Endothelial cell of umbilical vein (primary cell): ENCODE results near the gene C10orf53. TPM values are rescaled to one million over a fixed set of nuclear protein-coding genes. Genes with fewer than 3 reads are reported as not detected.

Source experiments
- BruUV-seq: library from RNA; stranded (reverse); fragments of 400-500 nt; replicated peaks from 2 replicates; lab custom pipeline; 2021; lab: Mats Ljungman, UMichigan
- CTCF ChIA-PET: fragments of 300-600, 350-600 bp; sonication (Branson Sonifier 250); formaldehyde crosslinking; loops from one replicate; lab custom pipeline; 2021; ENCODE audit warnings: antibody characterized with exemption, inconsistent platforms; lab: Charles Lee
- POLR2A ChIA-PET: fragments of 300-600, 350-600 bp; sonication (Branson Sonifier 250); formaldehyde crosslinking; loops from one replicate; lab custom pipeline; 2021; ENCODE audit warnings: antibody characterized with exemption, inconsistent platforms; lab: Charles Lee
- DNase-seq: peaks from one replicate; pipeline ENCODE4 v3.0.0-alpha.2; 2011; ENCODE audit warnings: low read depth, low spot score
- FAIRE-seq: peaks from 2 replicates; lab custom pipeline; 2011; peaks lifted over from hg19 to GRCh38; lab: Jason Lieb, UNC
- H2AFZ ChIP-seq: 2 replicates; pipeline ENCODE4 v1.6.0; 2012; ENCODE audit warnings: low read depth, low read length, control low read depth, inconsistent platforms
- H3K27ac ChIP-seq: 2 replicates; pipeline ENCODE4 v1.5.1; 2011; ENCODE audit warnings: low read depth, mild to moderate bottlenecking, control low read depth, low read length, moderate library complexity; ENCODE audit not compliant: insufficient read depth
- H3K27me3 ChIP-seq, 2 experiments: 2 replicates each; pipeline versions ENCODE4 v1.6.0 to v1.6.1; 2011; ENCODE audit warnings: low read length in 2 of 2, mixed read lengths in 1 of 2; ENCODE audit not compliant: control insufficient read depth in 2 of 2, insufficient read depth in 2 of 2
- H3K36me3 ChIP-seq, 2 experiments: 2 replicates in 1 of 2; 3 replicates in 1 of 2; pipeline ENCODE4 v1.5.1; 2011; ENCODE audit warnings: low read length in 2 of 2, mild to moderate bottlenecking in 1 of 2, moderate library complexity in 1 of 2; ENCODE audit not compliant: control insufficient read depth in 2 of 2, insufficient read depth in 2 of 2; ENCODE audit errors: extremely low read depth in 1 of 2
- H3K4me1 ChIP-seq: 3 replicates; pipeline ENCODE4 v1.5.1; 2011; ENCODE audit warnings: mild to moderate bottlenecking, low read length; ENCODE audit not compliant: control insufficient read depth, insufficient read depth; ENCODE audit errors: extremely low read depth
- H3K4me2 ChIP-seq: 2 replicates; pipeline ENCODE4 v1.6.1; 2011; ENCODE audit warnings: low read length, control low read depth, mixed read lengths; ENCODE audit not compliant: insufficient read depth
- H3K4me3 ChIP-seq, 3 experiments: fragments of 200-600 bp in 1 of 3; sonication (generic), shearing (Covaris generic) in 1 of 3; replicated peaks in 1 of 3; 2 replicates each; pipeline ENCODE4 v1.5.1; 2011 to 2016; ENCODE audit warnings: control low read depth in 3 of 3, low read length in 3 of 3, mild to moderate bottlenecking in 2 of 3, inconsistent platforms in 1 of 3, low read depth in 1 of 3, moderate library complexity in 1 of 3; ENCODE audit not compliant: insufficient read depth in 1 of 3
- H3K79me2 ChIP-seq: 2 replicates; pipeline ENCODE4 v1.6.0; 2012; ENCODE audit warnings: low read length, inconsistent platforms; ENCODE audit not compliant: control insufficient read depth, insufficient read depth
- H3K9ac ChIP-seq: replicated peaks from 2 replicates; pipeline ENCODE3; 2011; ENCODE audit warnings: low read length, control low read depth; ENCODE audit not compliant: insufficient read depth; ENCODE audit errors: extremely low read depth
- H3K9me1 ChIP-seq: replicated peaks from 3 replicates; pipeline ENCODE4 v1.6.0; 2011; ENCODE audit warnings: mild to moderate bottlenecking, low read length; ENCODE audit not compliant: control insufficient read depth, insufficient read depth; ENCODE audit errors: extremely low read depth
- H3K9me3 ChIP-seq: replicated peaks from 2 replicates; pipeline ENCODE4 v1.5.1; 2012; ENCODE audit warnings: low read length, inconsistent platforms; ENCODE audit not compliant: control insufficient read depth, insufficient read depth
- H4K20me1 ChIP-seq: replicated peaks from 2 replicates; pipeline ENCODE3; 2011; ENCODE audit warnings: mild to moderate bottlenecking, low read length; ENCODE audit not compliant: control insufficient read depth, insufficient read depth; ENCODE audit errors: extremely low read depth
- EZH2 ChIP-seq: IDR thresholded peaks from 2 replicates; pipeline ENCODE4 v1.6.1; 2012; ENCODE audit warnings: borderline replicate concordance, low read depth, mild to moderate bottlenecking, moderate library complexity, low read length, inconsistent platforms; ENCODE audit not compliant: severe bottlenecking
- FOS ChIP-seq: IDR thresholded peaks from 2 replicates; pipeline ENCODE4 v1.6.1; 2011; ENCODE audit warnings: mild to moderate bottlenecking, low read length, moderate library complexity, borderline replicate concordance; ENCODE audit not compliant: insufficient read depth
- GATA2 ChIP-seq: IDR thresholded peaks from 2 replicates; pipeline ENCODE4 v1.7.0; 2011; ENCODE audit warnings: low read depth, mild to moderate bottlenecking, moderate library complexity, mixed read lengths, low read length; ENCODE audit not compliant: insufficient read length, insufficient read depth
- JUN ChIP-seq: IDR thresholded peaks from 2 replicates; pipeline ENCODE4 v1.6.1; 2011; ENCODE audit warnings: borderline replicate concordance, low read depth; ENCODE audit not compliant: insufficient read length, insufficient read depth
- MYC ChIP-seq: IDR thresholded peaks from one replicate; pipeline ENCODE4 v1.6.1; 2011; ENCODE audit warnings: mild to moderate bottlenecking, low read depth, low read length
- POLR2A ChIP-seq: IDR thresholded peaks from 2 replicates; pipeline ENCODE4 v1.6.1; 2012; ENCODE audit warnings: low read depth, mild to moderate bottlenecking, control low read depth, low read length
- POLR2AphosphoS5 ChIP-seq: IDR thresholded peaks from 2 replicates; pipeline ENCODE4 v1.6.1; 2012; ENCODE audit warnings: low read depth, mild to moderate bottlenecking, control low read depth, low read length, moderate library complexity; ENCODE audit not compliant: insufficient read depth
- dilution Hi-C: fragments of 300-500 bp; cut with MboI; formaldehyde crosslinking; loops from one replicate; pipeline ENCODE4 v1.15.0; 2019; ENCODE audit warnings: low sequenced_read_pairs; ENCODE audit not compliant: extremely low pct_ligation_motif_present
- intact Hi-C: fragments of 100-400 bp; cut with micrococcal nuclease; formaldehyde crosslinking; loops from one replicate; pipeline ENCODE4 v1.10.0; 2022
- polyA plus RNA-seq, 4 experiments: library from polyadenylated mRNA; depleted of rRNA in 3 of 4; stranded (reverse) in 3 of 4; unstranded in 1 of 4; fragments of >200 nt; gene quantifications; 2 replicates each; pipeline versions ENCODE4 v1.2.1 to v1.2.3, GENCODE V29; 2011 to 2012; ENCODE audit warnings: missing spikeins in 1 of 4
- total RNA-seq: library from RNA; stranded (reverse); gene quantifications from 2 replicates; pipeline ENCODE4 v1.2.3, GENCODE V29; 2021
- TF ChIP-seq, protein P1 (sequence below): IDR thresholded peaks from 2 replicates; pipeline ENCODE4 v1.6.1; 2011; ENCODE audit not compliant: insufficient read depth, insufficient read length
- TF ChIP-seq, protein P2 (sequence below), 2 donors: IDR thresholded peaks; 1 replicate in 1 of 2; 2 replicates in 1 of 2; pipeline ENCODE4 v1.5.1; 2011; ENCODE audit warnings: low read length in 2 of 2, mild to moderate bottlenecking in 2 of 2, moderate library complexity in 2 of 2, control low read depth in 1 of 2, inconsistent platforms in 1 of 2, low read depth in 1 of 2; ENCODE audit not compliant: insufficient read depth in 1 of 2; ENCODE audit errors: extremely low read depth in 1 of 2

Gene C10orf53
- total and polyA plus RNA-seq, 2 donors (not counting 3 experiments of a cell fraction or from before 2014, with no cell fraction given) = not detected

DNA sequence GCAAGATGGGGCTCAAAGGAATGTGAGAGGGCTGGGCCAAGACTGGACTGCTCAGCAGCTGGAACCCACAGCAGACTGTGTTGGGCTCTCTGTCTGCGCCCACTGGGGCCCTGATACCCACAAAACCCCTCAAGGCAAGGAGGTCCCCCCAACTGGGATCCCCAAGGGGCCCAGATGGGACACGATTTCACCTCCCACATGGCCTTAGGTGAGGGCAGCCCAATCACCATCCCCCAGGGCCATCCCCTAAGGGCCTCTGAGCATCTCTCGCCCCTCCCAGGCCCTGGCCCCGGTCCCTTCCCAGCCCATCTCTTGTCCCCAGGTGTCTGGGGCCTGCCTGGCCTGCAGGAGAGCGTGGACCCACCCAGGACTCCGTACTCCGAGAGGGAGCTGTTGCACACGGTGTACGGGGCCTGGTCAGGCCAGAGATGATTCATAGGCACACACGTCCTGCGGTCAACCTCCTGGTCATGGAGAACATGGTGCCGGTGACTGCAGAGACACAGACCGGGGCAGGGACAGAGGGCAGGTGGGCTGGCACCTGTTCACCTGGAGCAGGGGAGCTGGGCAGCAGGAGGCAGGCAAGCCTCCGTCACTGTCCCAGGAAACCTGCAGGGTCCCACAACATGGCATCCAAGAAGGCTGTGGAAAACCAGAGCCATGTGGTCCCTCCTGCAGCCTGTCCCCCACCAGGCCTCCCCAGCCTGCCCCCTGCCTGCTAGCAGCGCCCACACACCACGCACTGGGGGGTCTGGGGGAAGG lies 61.1 kb downstream of the C10orf53 start:
- POLR2A ChIA-PET = no interaction called here
- H2AFZ ChIP-seq = no peak overlapping the region

More for the DNA sequence above, 61.1 kb downstream of the C10orf53 start:
- Histone ChIP-seq H3K9ac (no peak overlapping the region), H3K9me1 (no peaks in the 10 kb centered on the region), H4K20me1 (no peaks in the 10 kb centered on the region), H3K27me3 (no peaks in the 10 kb centered on the region), H3K79me2 (no peaks in the 10 kb centered on the region), H3K9me3 (no peaks in the 10 kb centered on the region), H3K4me3 (no peak overlapping the region), H3K4me1 (no peaks in the 10 kb centered on the region), H3K36me3 (no peaks in the 10 kb centered on the region), H3K4me2 (no peak overlapping the region), H3K27ac (no peak overlapping the region)
- no peak for FAIRE-seq
- BruUV-seq = no TSS peak
- no peak for TF ChIP-seq POLR2A
- no peak for TF ChIP-seq POLR2AphosphoS5
- TF ChIP-seq, protein P1, sequence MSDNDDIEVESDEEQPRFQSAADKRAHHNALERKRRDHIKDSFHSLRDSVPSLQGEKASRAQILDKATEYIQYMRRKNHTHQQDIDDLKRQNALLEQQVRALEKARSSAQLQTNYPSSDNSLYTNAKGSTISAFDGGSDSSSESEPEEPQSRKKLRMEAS = no peak
- TF ChIP-seq MYC = no peak
- no peak for TF ChIP-seq EZH2
- TF ChIP-seq GATA2 = no peak
- TF ChIP-seq JUN = no peak
- TF ChIP-seq FOS = no peak
- TF ChIP-seq, protein P2, sequence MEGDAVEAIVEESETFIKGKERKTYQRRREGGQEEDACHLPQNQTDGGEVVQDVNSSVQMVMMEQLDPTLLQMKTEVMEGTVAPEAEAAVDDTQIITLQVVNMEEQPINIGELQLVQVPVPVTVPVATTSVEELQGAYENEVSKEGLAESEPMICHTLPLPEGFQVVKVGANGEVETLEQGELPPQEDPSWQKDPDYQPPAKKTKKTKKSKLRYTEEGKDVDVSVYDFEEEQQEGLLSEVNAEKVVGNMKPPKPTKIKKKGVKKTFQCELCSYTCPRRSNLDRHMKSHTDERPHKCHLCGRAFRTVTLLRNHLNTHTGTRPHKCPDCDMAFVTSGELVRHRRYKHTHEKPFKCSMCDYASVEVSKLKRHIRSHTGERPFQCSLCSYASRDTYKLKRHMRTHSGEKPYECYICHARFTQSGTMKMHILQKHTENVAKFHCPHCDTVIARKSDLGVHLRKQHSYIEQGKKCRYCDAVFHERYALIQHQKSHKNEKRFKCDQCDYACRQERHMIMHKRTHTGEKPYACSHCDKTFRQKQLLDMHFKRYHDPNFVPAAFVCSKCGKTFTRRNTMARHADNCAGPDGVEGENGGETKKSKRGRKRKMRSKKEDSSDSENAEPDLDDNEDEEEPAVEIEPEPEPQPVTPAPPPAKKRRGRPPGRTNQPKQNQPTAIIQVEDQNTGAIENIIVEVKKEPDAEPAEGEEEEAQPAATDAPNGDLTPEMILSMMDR (IDR thresholded peaks at IDR 0.05; ENCODE audit: extremely low read depth in 1 of 2, insufficient read depth in 1 of 2, low read depth in 1 of 2, low read length in 2 of 2) = no peak
- no peak for DNase-seq
- intact Hi-C loops = no loop called here
- CTCF ChIA-PET = no interaction called here
- dilution Hi-C loops = no loop called here
